Esophagus muscularis mucosa (tissue), 3 donors: Measurements from ENCODE around the gene CARHSP1.
A peak's percentile ranks its signal among the peaks of the same experiment; 100 is the strongest.

Experiments used
- POLR2A ChIP-seq: fragments of 450-650 bp; IDR thresholded peaks from one replicate; pipeline ENCODE4 v1.6.1; 2017; ENCODE audit warnings: antibody characterized with exemption, moderate library complexity, mild to moderate bottlenecking, low read depth
- POLR2AphosphoS5 ChIP-seq, 2 donors: sonication (generic); formaldehyde crosslinking; IDR thresholded peaks; one replicate each; pipeline ENCODE4 v1.6.1; 2017; ENCODE audit warnings: antibody characterized with exemption in 2 of 2
- TF ChIP-seq, protein P1 (sequence below), 3 experiments: fragments of 200-600 bp in 2 of 3; fragments of 450-650 bp in 1 of 3; sonication (generic) in 2 of 3; IDR thresholded peaks; one replicate each; pipeline ENCODE4 v1.5.1; 2017 to 2019; ENCODE audit warnings: antibody characterized with exemption in 3 of 3, mild to moderate bottlenecking in 2 of 3, moderate library complexity in 1 of 3

GRCh38 chr16:8868416-8869211, at the start of gene CARHSP1:
- TF ChIP-seq, protein P1, sequence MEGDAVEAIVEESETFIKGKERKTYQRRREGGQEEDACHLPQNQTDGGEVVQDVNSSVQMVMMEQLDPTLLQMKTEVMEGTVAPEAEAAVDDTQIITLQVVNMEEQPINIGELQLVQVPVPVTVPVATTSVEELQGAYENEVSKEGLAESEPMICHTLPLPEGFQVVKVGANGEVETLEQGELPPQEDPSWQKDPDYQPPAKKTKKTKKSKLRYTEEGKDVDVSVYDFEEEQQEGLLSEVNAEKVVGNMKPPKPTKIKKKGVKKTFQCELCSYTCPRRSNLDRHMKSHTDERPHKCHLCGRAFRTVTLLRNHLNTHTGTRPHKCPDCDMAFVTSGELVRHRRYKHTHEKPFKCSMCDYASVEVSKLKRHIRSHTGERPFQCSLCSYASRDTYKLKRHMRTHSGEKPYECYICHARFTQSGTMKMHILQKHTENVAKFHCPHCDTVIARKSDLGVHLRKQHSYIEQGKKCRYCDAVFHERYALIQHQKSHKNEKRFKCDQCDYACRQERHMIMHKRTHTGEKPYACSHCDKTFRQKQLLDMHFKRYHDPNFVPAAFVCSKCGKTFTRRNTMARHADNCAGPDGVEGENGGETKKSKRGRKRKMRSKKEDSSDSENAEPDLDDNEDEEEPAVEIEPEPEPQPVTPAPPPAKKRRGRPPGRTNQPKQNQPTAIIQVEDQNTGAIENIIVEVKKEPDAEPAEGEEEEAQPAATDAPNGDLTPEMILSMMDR (IDR thresholded peaks at IDR 0.05), result no peak
- TF ChIP-seq POLR2A, result no peak
- peak; percentile 41 to 83 for TF ChIP-seq POLR2AphosphoS5 (IDR thresholded peaks at IDR 0.05)
